ENCODE data around the gene GHR.

The GHR gene

DNA sequence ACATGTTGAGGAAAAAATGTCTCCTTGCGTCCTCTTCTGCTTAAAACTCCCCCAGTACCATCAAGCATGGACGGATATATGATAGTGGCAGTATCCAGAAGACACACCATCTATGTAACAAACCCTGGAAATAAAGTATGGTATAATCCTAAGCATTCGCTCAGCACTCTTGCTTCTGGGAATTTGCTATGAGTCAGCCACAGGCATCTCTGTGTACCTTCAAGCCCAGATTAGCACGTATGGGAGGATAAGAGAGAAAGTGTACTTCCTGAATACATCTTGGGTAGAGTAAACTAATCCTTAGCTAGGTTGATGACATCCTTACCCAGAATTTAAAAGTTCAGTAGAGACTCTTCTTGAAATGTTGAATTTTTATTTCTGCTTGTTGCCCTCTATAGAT, 71.2 kb downstream of the GHR start:
- no peak for DNase-seq
- TF ChIP-seq, protein P1, sequence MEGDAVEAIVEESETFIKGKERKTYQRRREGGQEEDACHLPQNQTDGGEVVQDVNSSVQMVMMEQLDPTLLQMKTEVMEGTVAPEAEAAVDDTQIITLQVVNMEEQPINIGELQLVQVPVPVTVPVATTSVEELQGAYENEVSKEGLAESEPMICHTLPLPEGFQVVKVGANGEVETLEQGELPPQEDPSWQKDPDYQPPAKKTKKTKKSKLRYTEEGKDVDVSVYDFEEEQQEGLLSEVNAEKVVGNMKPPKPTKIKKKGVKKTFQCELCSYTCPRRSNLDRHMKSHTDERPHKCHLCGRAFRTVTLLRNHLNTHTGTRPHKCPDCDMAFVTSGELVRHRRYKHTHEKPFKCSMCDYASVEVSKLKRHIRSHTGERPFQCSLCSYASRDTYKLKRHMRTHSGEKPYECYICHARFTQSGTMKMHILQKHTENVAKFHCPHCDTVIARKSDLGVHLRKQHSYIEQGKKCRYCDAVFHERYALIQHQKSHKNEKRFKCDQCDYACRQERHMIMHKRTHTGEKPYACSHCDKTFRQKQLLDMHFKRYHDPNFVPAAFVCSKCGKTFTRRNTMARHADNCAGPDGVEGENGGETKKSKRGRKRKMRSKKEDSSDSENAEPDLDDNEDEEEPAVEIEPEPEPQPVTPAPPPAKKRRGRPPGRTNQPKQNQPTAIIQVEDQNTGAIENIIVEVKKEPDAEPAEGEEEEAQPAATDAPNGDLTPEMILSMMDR (IDR thresholded peaks at IDR 0.05; ENCODE audit: low read length), result no peak
- TF ChIP-seq EZH2 (optimal IDR thresholded peaks at IDR 0.05; ENCODE audit: low read depth, low read length), result no peak
- TF ChIP-seq EZH2phosphoT487 (IDR thresholded peaks at IDR 0.05; ENCODE audit: low read length), result no peak
- Histone ChIP-seq H3K36me3 (replicated peaks; ENCODE audit: insufficient read depth, low read length) (no peaks in the 10 kb centered on the region), H3K4me1 (ENCODE audit: low read length) (no peaks in the 10 kb centered on the region), H3K79me2 (ENCODE audit: low read length) (no peaks in the 10 kb centered on the region), H3F3A (ENCODE audit: insufficient read depth, low read length) (no peaks in the 10 kb centered on the region), H2AFZ (ENCODE audit: low read length) (no peak overlapping the region), H3K27ac (ENCODE audit: low read length) (no peak overlapping the region), H3K27me3 (replicated peaks; ENCODE audit: insufficient read depth, low read length) (no peaks in the 10 kb centered on the region), H3K4me2 (ENCODE audit: low read depth, low read length) (no peak overlapping the region), H3K9me2 (replicated peaks; ENCODE audit: insufficient read depth, low read length) (no peaks in the 10 kb centered on the region; the same call in 1 of the 2 replicates), H3K4me3 (ENCODE audit: low read length) (no peak overlapping the region), H3K9ac (ENCODE audit: low read length) (no peak overlapping the region), H3K9me3 (replicated peaks; ENCODE audit: insufficient read depth, low read length) (no peaks in the 10 kb centered on the region), H4K20me1 (ENCODE audit: insufficient read depth, low read length) (no peaks in the 10 kb centered on the region)

DNA sequence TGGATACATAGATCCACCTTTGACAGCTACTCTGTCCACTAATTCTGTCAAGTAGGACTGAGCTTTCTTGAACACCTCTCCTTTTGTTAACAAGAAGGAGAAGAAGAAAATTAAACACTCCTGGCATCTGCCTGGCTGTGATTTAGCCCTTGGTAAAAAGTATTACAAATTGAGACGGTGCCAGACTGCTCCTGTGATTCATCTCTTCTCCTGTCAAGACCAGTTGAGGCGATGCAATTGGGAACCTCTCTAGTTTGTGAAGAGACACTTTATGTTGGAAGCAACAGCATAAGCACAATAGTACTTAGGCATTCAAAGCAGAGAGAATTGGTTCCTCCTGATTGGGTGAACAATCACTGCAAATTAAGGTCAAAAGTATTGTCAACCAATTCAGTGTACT, 72.7 kb downstream of the GHR start:
- no peaks in the 10 kb centered on the region for H3F3A ChIP-seq (ENCODE audit: insufficient read depth, low read length)
- no peaks in the 10 kb centered on the region for H3K79me2 ChIP-seq (ENCODE audit: low read length)
- no peak overlapping the region for H3K4me2 ChIP-seq (ENCODE audit: low read depth, low read length)
- H3K9ac ChIP-seq (ENCODE audit: low read length), result no peak overlapping the region
- H3K4me1 ChIP-seq (ENCODE audit: low read length), result no peaks in the 10 kb centered on the region
- no peak overlapping the region for H3K4me3 ChIP-seq (ENCODE audit: low read length)
- no peaks in the 10 kb centered on the region for H3K9me3 ChIP-seq (replicated peaks; ENCODE audit: insufficient read depth, low read length)
- TF ChIP-seq EZH2phosphoT487 (IDR thresholded peaks at IDR 0.05; ENCODE audit: low read length) (no peak), EZH2 (optimal IDR thresholded peaks at IDR 0.05; ENCODE audit: low read depth, low read length) (no peak)
- TF ChIP-seq, protein P1 (IDR thresholded peaks at IDR 0.05; ENCODE audit: low read length), result no peak
- no peak overlapping the region for H2AFZ ChIP-seq (ENCODE audit: low read length)
- no peak overlapping the region for H3K27ac ChIP-seq (ENCODE audit: low read length)
- no peak for DNase-seq
- H4K20me1 ChIP-seq (ENCODE audit: insufficient read depth, low read length), result no peaks in the 10 kb centered on the region
- H3K9me2 ChIP-seq (replicated peaks; ENCODE audit: insufficient read depth, low read length), result no peaks in the 10 kb centered on the region; the same call in 1 of the 2 replicates
- no peaks in the 10 kb centered on the region for H3K27me3 ChIP-seq (replicated peaks; ENCODE audit: insufficient read depth, low read length)
- H3K36me3 ChIP-seq (replicated peaks; ENCODE audit: insufficient read depth, low read length), result no peaks in the 10 kb centered on the region

DNA sequence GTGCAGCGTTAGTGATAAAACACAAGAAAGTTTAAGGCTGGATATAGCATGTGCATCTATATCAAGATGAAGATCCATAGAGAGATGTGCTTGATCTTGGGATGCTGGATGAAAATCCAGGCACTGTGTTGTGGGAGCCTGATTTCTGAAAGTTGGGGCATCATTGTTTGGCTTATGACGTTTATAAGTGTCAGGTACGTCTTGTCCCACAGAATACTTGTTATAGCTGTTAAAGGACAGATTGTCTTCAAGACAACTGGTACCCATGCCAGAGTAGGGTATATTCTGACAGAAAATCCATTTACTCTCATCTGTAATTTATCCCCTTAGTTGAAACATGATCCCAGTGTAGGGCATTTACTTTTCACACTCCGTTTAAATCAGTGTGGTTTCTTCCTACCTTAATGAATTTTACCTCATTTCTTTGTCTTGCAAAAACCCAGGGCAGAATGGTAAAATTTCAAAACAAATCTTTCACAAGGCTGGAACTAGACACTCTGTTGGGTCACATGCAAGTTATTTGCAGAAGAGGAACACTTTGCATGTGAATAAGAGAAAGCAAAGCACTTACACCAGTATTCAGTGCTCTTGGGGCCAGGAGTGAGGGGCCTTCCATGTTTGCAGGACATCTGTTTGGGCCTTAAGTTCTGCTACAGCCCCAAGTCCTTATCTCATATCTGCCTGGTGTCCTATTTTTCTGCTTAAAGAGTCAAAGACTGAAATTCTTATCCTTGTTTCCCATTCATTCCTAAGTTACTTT, 73.3 kb downstream of the GHR start:
- no peaks in the 10 kb centered on the region; the same call in 1 of the 2 replicates for H3K9me2 ChIP-seq (replicated peaks; ENCODE audit: insufficient read depth, low read length)
- no peak overlapping the region for H2AFZ ChIP-seq (ENCODE audit: low read length)
- no peak overlapping the region for H3K4me3 ChIP-seq (ENCODE audit: low read length)
- no peaks in the 10 kb centered on the region for H3F3A ChIP-seq (ENCODE audit: insufficient read depth, low read length)
- no peaks in the 10 kb centered on the region for H3K9me3 ChIP-seq (replicated peaks; ENCODE audit: insufficient read depth, low read length)
- H3K27ac ChIP-seq (ENCODE audit: low read length), result no peak overlapping the region
- no peaks in the 10 kb centered on the region for H3K79me2 ChIP-seq (ENCODE audit: low read length)
- no peaks in the 10 kb centered on the region for H4K20me1 ChIP-seq (ENCODE audit: insufficient read depth, low read length)
- H3K36me3 ChIP-seq (replicated peaks; ENCODE audit: insufficient read depth, low read length), result no peaks in the 10 kb centered on the region
- no peaks in the 10 kb centered on the region for H3K4me1 ChIP-seq (ENCODE audit: low read length)
- no peak overlapping the region for H3K4me2 ChIP-seq (ENCODE audit: low read depth, low read length)
- TF ChIP-seq, protein P1 (IDR thresholded peaks at IDR 0.05; ENCODE audit: low read length), result no peak
- TF ChIP-seq EZH2phosphoT487 (IDR thresholded peaks at IDR 0.05; ENCODE audit: low read length) (no peak), EZH2 (optimal IDR thresholded peaks at IDR 0.05; ENCODE audit: low read depth, low read length) (no peak)
- H3K27me3 ChIP-seq (replicated peaks; ENCODE audit: insufficient read depth, low read length), result no peaks in the 10 kb centered on the region
- DNase-seq, result no peak
- H3K9ac ChIP-seq (ENCODE audit: low read length), result no peak overlapping the region
